GM18508 (cell line): ENCODE results near the gene HIP1R.
"Not testable (repeated sequence)": the region's sequence is repeated elsewhere in the genome, so short reads cannot be mapped to it uniquely, and the experiment has no call there.

Experiments used
- ATAC-seq: cut with Tn5 transposase; IDR thresholded peaks from one replicate; pipeline ENCODE4 v1.9.1; 2021; ENCODE audit warnings: moderate number of reproducible peaks; ENCODE audit not compliant: insufficient read depth, unreplicated experiment

The HIP1R gene

DNA sequence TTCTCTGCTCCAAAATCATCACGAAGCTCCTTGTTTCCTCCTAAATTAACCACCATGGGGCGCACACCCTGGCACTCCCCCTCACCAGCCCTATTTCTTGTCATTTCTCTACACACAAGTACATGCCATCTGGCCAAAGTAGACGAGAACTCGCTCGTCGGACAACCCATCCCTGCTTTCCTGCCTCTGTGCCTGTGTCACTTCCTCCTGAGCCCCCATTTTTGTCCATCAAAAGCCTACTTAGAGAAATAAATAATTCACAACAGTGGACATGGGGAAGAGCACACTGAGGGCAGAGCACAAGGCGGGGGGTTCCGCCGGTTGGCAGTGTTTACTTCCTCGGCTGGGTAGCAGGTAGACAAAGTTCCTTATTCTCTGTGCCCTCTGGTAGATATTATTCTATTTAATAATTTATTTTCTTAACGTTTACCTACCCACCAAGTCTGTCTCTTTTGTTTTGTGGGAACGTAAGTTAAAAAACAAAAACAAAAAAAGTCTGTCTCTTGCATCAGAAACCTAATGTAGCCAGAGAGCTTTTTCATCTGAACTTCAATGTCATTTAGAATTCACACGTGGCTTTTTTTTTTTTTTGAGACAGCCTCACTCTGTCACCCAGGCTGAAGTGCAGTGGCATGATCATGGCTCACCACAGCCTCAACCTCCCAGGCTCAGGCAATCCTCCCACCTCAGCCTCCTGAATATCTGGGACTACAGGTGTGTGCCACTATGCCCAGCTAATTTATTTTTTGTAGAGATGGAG is 54.7 kb downstream of the HIP1R start:
- ATAC-seq = no peak

DNA sequence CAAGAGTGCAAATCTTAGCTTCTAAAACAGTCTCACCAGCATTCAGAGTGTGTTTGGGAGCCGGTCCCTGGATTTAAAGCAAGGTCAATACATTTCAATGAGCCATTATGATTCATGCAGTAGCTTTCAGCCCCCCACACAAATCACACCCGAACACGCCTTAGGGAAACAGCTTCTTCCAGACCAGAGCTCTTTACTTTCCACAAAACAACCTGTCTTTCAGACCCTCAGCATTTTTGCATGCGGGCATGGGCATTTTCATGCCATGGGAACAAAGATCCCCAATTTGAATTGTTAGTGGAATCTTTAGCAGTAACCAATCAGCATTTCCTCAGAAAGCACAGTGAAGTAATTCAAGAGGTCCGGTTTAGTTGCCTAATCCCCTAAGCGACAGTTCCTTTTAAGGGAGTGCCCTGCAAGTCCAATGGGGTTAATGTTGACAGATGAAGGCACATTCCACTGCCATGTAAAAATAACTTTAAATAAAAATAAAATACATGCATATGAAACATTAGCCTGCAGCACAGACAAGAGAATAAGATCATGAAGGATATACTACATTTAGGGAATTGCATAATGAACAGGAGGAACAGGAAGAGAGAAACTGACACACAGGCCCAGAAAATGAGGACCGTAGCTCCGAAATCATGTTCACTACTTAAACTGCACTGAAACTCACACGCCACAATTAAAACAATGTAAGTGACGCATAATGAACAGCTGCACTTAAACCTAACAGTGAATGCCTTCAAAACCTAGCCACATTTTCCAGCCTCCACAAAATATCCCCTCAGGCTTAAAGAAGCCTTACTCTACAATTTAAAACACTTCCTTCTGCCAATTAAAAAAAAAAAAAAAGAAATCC is 56.6 kb downstream of the HIP1R start:
- no peak for ATAC-seq

DNA sequence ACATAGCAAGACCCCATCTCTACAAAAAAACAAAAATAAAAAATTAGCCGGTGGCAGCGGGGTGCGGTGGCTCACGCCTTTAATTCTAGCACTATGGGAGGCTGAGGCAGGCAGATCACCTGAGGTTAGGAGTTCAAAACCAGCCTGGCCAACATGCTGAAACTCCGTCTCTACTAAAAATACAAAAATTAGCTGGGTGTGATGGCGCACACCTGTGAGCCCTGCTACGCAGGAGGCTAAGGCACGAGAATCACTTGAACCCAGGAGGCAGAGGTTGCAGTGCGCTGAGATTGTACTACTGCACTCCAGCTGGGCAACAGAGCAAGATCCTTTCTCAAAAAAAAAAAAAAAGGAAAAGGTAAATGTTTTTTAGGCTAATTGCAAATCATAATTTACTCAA is 57.5 kb downstream of the HIP1R start:
- not testable (repeated sequence) for ATAC-seq

DNA sequence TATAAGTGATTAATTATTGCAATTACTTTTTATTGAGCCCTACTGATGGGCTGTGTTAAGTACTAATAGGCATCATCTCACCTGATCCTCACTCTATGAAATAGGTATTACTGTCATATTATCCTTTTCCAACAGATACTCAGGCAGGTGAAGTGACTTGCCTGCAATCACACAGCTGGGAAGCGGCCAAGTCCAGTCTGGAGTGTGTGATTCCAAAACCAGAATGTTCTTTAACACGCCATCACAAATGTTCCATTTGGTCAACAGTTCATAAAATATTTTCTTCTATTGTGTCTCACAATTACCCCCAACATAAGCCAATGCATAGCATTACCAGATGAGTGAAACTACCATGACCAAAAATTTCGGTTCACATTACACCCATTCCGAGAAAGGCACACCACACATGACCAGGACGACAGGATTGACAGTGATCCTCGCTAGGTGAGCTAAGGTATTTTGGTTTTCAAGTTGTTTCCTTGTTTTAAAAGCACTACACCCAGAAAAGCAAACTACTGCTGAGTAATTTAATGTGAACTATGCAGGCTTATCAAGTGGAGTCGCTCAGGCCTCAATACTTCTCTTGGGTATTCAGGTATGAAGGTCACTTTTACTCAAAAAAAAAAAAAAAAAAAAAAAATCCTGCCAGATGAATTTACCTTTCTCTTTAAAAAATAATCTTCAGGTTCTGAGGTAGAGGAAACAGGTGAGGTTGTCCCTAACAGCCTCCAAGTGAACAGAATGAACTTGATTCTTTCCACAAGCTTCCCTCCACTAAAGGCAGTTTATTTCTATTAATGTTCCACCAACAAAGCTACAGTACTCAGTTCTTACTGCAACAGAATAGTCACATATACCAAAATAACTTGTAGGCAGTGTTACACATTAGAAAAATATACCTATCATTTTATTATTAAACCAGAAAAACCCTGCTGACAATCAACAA is 58.2 kb downstream of the HIP1R start:
- ATAC-seq = no peak

DNA sequence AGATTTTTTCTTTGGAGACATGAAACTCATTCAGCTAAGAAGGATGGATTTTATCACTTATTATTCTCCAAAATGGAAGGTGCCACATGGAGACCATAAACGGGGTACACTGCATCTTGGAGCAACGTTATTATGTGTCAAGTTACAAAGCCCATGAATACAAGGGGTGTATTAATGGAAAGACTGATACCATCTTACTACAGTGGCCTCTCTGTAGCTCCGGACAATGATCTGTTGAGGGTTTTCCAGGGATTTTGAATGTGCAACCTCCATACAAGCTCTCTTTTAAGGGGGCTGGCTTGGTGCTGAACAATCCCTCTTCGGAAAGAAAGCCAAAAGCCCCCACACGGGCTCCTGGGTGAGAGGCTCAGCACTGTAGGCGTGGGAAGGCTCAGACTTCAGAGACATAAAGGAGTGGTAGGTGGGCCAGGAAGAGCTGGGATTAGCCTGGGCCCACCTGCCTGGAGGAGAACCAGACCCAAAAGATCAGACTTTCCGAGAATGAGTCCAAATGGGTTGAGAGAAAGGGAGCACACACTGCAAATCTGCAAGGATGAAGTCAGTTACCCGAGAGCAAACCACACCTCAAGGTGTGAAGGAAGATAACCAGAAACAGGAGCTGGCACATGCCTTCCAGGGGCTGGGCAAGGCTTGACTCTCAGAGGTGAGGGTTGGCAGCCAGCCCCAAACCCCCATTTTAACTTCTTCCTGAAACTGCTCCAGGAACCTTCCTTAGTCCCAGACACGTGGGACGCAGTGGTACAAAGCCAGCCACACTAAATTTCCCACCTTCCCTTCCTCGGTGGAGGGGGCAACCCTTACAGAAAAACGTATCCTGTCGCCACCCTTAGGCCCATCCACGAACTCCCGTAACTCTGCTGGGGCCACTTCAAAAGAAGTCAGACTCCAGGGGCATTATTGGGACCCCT is 59.2 kb downstream of the HIP1R start:
- no peak for ATAC-seq

DNA sequence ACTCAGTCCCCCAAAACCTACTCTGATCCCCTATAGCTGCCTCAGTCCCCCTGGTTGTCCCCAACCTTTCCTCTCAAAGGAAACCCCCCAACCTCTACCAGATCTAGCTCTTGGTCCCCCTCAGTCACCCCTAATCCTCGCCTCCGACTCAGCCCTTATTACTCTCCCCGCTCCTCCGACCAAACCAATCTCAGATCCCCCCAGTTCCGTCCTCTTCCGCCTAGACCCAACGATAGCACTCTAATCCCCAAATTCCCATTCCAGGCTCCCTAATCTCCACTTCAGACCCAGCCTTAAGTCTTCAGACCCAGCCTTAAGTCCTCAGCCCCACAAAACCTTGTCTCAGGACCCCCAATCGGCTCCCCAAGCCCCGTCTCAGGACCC is 60.1 kb downstream of the HIP1R start:
- ATAC-seq = no peak

DNA sequence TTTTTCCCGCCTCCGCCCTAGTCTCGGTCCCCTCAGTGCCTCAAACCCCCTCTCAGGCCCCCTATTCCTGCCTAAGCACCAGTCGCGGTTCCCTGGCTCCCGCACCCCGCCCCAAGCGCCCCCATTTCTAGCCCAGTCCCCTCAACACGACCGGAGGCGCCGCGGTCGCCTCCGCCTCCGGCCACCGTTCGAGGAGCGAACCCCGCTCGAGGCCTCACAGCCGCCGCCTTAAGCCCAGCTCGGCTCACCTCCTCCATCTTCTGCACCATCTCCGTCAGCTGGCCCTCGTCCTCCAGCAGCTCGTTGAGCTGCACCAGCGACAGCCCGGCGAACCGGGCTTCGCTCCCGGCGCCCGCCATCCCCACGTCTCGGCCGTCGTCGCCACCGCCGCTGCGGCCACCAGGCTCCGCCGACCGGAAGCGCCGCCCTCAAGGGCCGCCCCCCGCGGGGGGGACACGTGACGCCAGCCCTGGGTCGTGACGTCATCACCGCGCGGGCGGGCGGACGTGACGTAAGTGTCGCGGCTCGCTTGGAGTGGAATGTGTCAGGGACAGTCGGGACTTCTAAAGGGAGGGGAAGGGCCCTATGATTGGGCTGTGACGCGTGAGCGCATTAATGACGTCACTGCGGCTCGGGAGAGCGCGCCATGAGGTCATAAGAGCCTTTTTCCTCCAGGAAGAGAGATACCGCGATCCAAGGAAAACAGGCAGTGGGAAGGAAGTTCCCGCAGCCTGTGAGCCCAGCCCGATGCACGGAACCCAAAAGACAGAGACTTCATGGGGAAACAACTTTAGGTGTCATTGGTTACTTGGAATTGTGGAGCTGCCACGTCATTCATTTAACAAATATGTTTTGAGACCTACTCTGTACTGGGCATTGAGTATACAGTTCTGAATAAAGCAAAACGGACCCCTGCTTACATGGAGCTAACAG is 60.7 kb downstream of the HIP1R start, which contains the start of gene VPS37B:
TSS of gene VPS37B (minus strand) at position 421 of the 933 bp plus-strand sequence. CDS start at position 359, 62 bp downstream.
- no peak for ATAC-seq

DNA sequence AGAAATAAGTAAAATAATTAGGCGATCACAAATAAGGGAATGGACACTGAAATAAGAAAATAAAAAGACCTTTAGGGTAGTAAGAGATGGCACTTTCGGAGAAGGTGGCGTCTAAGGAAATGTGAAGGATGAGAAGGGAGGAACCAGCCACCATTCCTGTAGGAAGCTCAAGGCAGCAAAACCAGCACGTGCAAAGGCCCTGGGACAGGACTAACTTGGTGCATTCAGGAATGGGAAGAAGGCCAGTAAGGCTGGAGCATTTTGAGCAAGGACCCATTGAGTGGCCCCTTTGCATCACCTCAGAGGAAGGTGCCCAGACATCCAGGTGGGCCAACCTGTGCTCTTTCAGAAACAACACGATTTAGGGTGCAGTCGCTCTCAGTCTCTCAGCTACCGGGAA is 61.4 kb downstream of the HIP1R start:
- no peak for ATAC-seq

DNA sequence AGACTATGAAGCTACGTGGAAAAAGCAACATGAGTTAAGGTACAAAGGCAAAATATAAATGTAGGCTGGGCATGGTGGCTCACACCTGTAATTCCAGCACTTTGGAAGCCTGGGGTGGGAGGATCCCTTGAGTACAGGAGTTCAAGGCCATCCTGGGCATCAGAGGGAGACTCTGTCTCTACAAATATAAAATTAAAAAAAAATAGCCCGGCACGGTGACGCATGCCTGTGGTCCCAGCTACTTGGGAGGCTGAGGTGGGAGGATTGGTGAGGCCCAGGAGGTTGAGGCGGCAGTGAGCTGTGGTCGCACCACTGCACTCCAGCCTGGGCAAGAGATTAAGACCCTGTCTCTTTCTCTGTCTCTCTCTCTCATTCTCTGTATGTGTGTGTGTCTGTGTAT is 64.6 kb downstream of the HIP1R start:
- no peak for ATAC-seq

DNA sequence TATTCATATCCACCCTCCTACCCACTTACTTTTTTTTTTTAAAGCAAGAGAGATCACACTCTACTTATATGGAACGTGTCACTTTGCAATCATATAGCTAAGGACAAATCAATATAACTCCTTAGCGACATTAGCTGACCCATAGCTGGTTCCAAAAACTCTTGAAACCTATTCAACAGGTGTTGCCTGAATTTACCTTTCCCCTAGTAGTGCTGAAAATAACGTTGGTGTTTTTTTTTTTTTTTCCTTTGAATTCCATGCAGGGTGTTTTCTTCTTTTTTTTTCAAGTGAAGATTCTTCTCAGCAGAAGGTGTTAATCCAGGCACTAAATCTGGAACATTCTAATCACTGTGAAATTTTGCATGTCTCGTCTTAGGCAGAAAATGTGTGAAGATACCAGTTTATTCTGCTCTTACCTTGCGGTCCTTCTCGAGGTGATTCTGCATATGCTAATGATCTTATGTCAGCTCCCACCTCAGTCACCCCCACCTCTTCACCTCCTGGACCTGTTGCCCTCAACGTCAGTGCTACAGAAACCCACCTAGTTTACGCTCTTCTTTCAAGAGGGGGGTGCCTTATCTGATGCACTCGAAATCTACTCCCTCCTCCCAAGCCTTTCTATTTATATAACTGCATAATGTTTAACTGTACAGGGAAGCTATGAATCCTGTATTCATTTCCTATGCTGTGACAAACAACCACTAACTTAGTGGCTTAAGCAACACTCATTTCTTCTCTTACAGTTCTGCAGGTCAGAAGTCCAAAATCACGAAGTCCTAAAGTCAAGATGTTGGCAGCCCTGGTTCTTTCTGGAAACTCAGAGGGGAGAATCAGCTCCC is 67.8 kb downstream of the HIP1R start:
- no peak for ATAC-seq

DNA sequence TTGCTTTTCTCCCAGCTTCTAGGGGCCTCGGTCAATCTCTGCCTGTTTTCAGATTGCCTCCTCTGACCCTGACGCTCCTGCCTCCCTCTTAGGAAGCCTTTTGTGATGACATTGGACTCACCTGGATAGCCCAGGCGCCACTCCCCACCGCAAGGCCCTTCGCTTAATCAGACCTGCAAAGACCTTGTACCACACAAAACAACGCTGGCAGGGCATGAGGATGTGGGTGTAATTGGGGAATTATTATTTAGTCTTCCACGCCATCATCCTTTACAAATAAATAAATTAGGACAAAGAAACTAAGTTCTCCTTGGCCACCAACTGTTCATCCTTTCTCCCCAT is 68.4 kb downstream of the HIP1R start:
- ATAC-seq = no peak

DNA sequence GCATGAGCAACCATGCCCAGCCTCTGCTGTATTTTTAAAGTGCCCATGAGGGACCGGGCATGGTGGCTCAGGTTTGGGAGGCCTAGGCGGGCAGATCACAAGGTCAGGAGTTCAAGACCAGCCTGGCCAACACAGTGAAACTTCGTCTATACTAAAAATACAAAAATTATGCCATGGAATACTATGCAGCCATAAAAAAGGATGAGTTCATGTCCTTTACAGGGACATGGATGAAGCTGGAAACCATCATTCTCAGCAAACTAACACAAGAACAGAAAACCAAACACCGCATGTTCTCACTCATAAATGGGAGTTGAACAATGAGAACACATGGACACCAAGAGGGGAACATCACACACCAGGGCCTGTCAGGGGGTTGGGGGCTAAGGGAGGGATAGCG is 70.0 kb downstream of the HIP1R start:
- not testable (repeated sequence) for ATAC-seq

DNA sequence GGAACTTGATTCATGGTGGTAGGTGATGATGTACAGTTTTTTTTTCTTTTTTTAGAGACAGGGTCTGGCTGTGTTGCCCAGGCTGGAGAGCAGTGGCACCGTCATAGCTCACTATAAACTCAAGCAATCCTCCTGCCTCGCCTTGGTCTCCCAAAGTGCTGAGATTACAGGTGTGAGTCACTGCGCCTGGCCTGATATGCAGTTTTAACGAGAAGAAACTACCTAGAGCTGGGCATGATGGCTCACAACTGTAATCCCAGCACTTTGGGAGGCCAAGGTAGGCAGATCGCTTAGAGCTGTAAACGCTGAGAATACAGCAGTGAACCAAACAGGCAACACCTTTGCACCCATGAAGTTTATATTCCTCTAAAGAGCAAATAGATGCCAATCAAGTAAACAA is 73.7 kb downstream of the HIP1R start:
- ATAC-seq = no peak

DNA sequence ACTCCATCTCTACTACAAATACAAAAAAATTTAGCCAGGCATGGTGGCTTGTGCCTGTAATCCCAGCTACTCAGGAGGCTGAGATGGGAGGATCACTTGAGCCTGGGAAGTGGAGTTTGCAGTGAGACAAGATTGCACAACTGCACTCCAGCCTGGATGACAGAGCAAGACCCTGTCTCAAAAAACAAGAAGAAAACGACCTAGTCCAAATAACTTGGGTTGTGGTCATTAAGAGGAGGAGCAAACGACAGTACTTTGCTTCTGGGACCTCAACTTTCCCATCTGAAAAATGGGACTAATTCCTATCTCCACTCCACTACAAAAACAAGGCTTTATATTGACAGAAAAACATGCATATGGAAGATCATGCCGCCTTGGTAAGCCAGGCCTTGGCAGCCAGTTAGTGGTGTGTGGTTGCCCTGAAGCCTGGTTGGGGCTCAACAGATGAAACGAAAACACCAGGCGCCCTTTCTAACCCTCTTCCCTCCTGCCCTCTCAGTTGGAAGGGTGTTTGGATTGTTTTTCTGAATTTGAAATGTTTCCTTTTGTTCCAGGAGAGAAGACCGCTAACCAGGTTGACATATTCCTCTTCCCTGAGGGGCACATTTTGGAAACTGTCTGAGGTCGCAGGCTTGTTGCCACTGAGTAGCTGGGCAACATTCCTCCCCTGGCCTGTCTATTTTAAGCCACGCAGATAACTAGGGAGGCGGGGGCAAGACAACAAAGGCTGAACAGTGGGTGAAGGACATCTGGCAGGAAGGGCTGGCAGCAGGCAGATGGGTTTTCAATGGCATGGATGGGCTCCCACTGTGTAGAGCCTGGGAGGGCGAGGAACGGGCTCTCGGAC is 74.4 kb downstream of the HIP1R start:
- no peak for ATAC-seq
